NCI-H1417 (cell line): ENCODE data around the gene SRP9.

Experiments
- DNase-seq, 3 experiments: peaks; one replicate each; lab custom pipeline; 2025; lab: John Stamatoyannopoulos, UW

Gene SRP9

DNA sequence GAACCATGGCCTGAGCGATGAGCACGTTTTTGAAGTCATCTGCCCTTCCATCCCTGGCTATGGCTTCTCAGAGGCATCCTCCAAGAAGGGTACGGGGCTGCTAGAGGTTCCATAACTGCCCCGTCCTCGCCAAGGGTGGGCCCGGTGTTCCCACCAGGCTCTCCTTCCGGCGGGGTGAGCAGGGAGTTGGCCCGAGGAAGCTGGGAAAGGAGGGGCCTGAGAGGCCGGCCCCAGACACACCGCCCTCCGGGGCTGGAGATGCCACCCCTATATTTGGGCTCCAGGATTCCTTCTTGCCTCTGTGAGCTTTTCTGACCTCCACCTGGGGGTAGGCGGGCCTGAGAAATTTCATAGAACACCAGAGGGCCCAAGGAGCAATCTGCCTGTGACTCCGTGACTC is 61.2 kb downstream of the SRP9 start:
- DNase-seq, result no peak
